Trophoblast cell (in vitro differentiated cells and primary cell): ENCODE measurements around the gene PHACTR1.

Experiments
- DNase-seq, 2 donors: peaks; one replicate each; pipeline ENCODE4 v3.0.0-alpha.2; 2016
- H2AFZ ChIP-seq: 2 replicates; pipeline ENCODE4 v1.6.1; 2013; ENCODE audit warnings: low read length, moderate library complexity, mild to moderate bottlenecking; ENCODE audit not compliant: insufficient read depth, poor library complexity
- H2AK5ac ChIP-seq: 2 replicates; pipeline ENCODE4 v1.6.1; 2013; ENCODE audit warnings: mild to moderate bottlenecking, low read length
- H2BK120ac ChIP-seq: 2 replicates; pipeline ENCODE4 v1.6.1; 2013; ENCODE audit warnings: low read length, mild to moderate bottlenecking, moderate library complexity; ENCODE audit not compliant: insufficient read depth, poor library complexity
- H2BK12ac ChIP-seq: 2 replicates; pipeline ENCODE4 v1.6.1; 2013; ENCODE audit warnings: mild to moderate bottlenecking, low read length, moderate library complexity
- H2BK5ac ChIP-seq: 2 replicates; pipeline ENCODE4 v1.6.1; 2013; ENCODE audit warnings: low read length, low read depth, moderate library complexity, mild to moderate bottlenecking; ENCODE audit not compliant: poor library complexity
- H3K14ac ChIP-seq: 2 replicates; pipeline ENCODE4 v1.6.1; 2013; ENCODE audit warnings: mild to moderate bottlenecking, low read length
- H3K18ac ChIP-seq: 2 replicates; pipeline ENCODE4 v1.6.1; 2013; ENCODE audit warnings: mild to moderate bottlenecking, low read length
- H3K23ac ChIP-seq: 2 replicates; pipeline ENCODE4 v1.6.1; 2013; ENCODE audit warnings: low read length
- H3K27ac ChIP-seq: 2 replicates; pipeline ENCODE4 v1.5.1; 2013; ENCODE audit warnings: low read depth, mild to moderate bottlenecking, inconsistent platforms, low read length, moderate library complexity
- H3K27me3 ChIP-seq: 2 replicates; pipeline ENCODE4 v1.6.1; 2013; ENCODE audit warnings: inconsistent platforms, mild to moderate bottlenecking, low read length, moderate library complexity; ENCODE audit not compliant: insufficient read depth
- H3K36me3 ChIP-seq, 2 experiments: 1 replicate in 1 of 2; 2 replicates in 1 of 2; pipeline ENCODE4 v1.6.1; 2013; ENCODE audit warnings: low read length in 2 of 2, mild to moderate bottlenecking in 2 of 2, moderate library complexity in 1 of 2; ENCODE audit not compliant: insufficient read depth in 2 of 2, control insufficient read depth in 1 of 2
- H3K4ac ChIP-seq: 2 replicates; pipeline ENCODE4 v1.6.1; 2013; ENCODE audit warnings: low read depth, mild to moderate bottlenecking, low read length, moderate library complexity
- H3K4me1 ChIP-seq, 2 experiments: 1 replicate in 1 of 2; 2 replicates in 1 of 2; pipeline ENCODE4 v1.6.1; 2013; ENCODE audit warnings: low read length in 2 of 2, mild to moderate bottlenecking in 2 of 2, moderate library complexity in 1 of 2; ENCODE audit not compliant: insufficient read depth in 2 of 2, control insufficient read depth in 1 of 2
- H3K4me2 ChIP-seq: 2 replicates; pipeline ENCODE4 v1.6.1; 2013; ENCODE audit warnings: inconsistent platforms, mild to moderate bottlenecking, low read length, moderate library complexity
- H3K4me3 ChIP-seq: 2 replicates; pipeline ENCODE4 v1.5.1; 2013; ENCODE audit warnings: mild to moderate bottlenecking, low read depth, low read length, inconsistent platforms
- H3K79me1 ChIP-seq: one replicate; pipeline ENCODE4 v1.6.1; 2013; ENCODE audit warnings: low read length
- H3K79me2 ChIP-seq: 2 replicates; pipeline ENCODE4 v1.6.1; 2013; ENCODE audit warnings: low read length, mild to moderate bottlenecking; ENCODE audit not compliant: control insufficient read depth, insufficient read depth, poor library complexity
- H3K9ac ChIP-seq: 2 replicates; pipeline ENCODE4 v1.6.1; 2013; ENCODE audit warnings: mild to moderate bottlenecking, low read length
- H3K9me3 ChIP-seq: 2 replicates; pipeline ENCODE4 v1.6.1; 2013; ENCODE audit warnings: low read depth, mild to moderate bottlenecking, control low read depth, inconsistent platforms, low read length; ENCODE audit not compliant: insufficient read depth
- H4K12ac ChIP-seq: 2 replicates; pipeline ENCODE4 v1.6.1; 2013; ENCODE audit warnings: low read depth, mild to moderate bottlenecking, low read length, moderate library complexity
- H4K8ac ChIP-seq: 2 replicates; pipeline ENCODE4 v1.6.1; 2013; ENCODE audit warnings: low read depth, mild to moderate bottlenecking, low read length, moderate library complexity
- H4K91ac ChIP-seq: one replicate; pipeline ENCODE4 v1.6.1; 2013; ENCODE audit warnings: low read depth, mild to moderate bottlenecking, low read length, moderate library complexity
- WGBS: extraction: QIAGEN DNeasy Blood & Tissue Kit; methylation state at CpG from one replicate; pipeline ENCODE4 v1.1.7; 2013; ENCODE audit warnings: missing lambda C conversion rate; ENCODE audit not compliant: insufficient read length, insufficient coverage; ENCODE audit errors: extremely low coverage; 5-methylcytosine and 5-hydroxymethylcytosine counted together

PHACTR1 gene

GRCh38 chr6:13172291-13172690 is 455.7 kb downstream of the PHACTR1 start:
- no peak overlapping the region for H4K8ac ChIP-seq
- H3K18ac ChIP-seq, result no peak overlapping the region
- H3K9ac ChIP-seq, result no peak overlapping the region
- no peak overlapping the region for H4K12ac ChIP-seq
- no peak overlapping the region for H4K91ac ChIP-seq
- H3K79me1 ChIP-seq, result no peaks in the 10 kb centered on the region
- no peak overlapping the region for H3K14ac ChIP-seq
- no peak overlapping the region for H3K27ac ChIP-seq
- H2AFZ ChIP-seq, result no peak overlapping the region
- H3K4me2 ChIP-seq, result no peak overlapping the region
- H2BK120ac ChIP-seq, result no peak overlapping the region
- no peak overlapping the region for H3K23ac ChIP-seq
- H2BK5ac ChIP-seq, result no peak overlapping the region
- no peak overlapping the region for H3K4ac ChIP-seq
- no peak overlapping the region for H2AK5ac ChIP-seq
- H3K9me3 ChIP-seq, result no peaks in the 10 kb centered on the region
- WGBS, result no CpG with 5 or more reads among the region's 3 CpGs
- no peak overlapping the region for H2BK12ac ChIP-seq
- no peaks in the 10 kb centered on the region for H3K36me3 ChIP-seq
- H3K79me2 ChIP-seq, result no peaks in the 10 kb centered on the region
- no peaks in the 10 kb centered on the region for H3K27me3 ChIP-seq
- DNase-seq, result no peak
- H3K4me3 ChIP-seq, result no peak overlapping the region
- no peaks in the 10 kb centered on the region for H3K4me1 ChIP-seq

- no peak overlapping the region for H2BK12ac ChIP-seq
- no peak overlapping the region for H4K91ac ChIP-seq
- H3K4ac ChIP-seq, result no peak overlapping the region
- H2AFZ ChIP-seq, result no peak overlapping the region
- H4K8ac ChIP-seq, result no peak overlapping the region
- H3K27ac ChIP-seq, result no peak overlapping the region
- H2BK120ac ChIP-seq, result no peak overlapping the region
- DNase-seq, result no peak
- H2AK5ac ChIP-seq, result no peak overlapping the region
- no peaks in the 10 kb centered on the region for H3K9me3 ChIP-seq
- no peak overlapping the region for H3K4me3 ChIP-seq
- H3K18ac ChIP-seq, result no peak overlapping the region
- no peak overlapping the region for H3K14ac ChIP-seq
- H2BK5ac ChIP-seq, result no peak overlapping the region
- no peak overlapping the region for H3K4me2 ChIP-seq
- no peak overlapping the region for H4K12ac ChIP-seq
- H3K36me3 ChIP-seq, result no peaks in the 10 kb centered on the region
- H3K27me3 ChIP-seq, result no peaks in the 10 kb centered on the region
- WGBS, result no CpG with 5 or more reads among the region's 2 CpGs
- H3K9ac ChIP-seq, result no peak overlapping the region
- no peaks in the 10 kb centered on the region for H3K79me2 ChIP-seq
- H3K4me1 ChIP-seq, result no peaks in the 10 kb centered on the region
- no peak overlapping the region for H3K23ac ChIP-seq
- no peaks in the 10 kb centered on the region for H3K79me1 ChIP-seq
Observed at GRCh38 chr6:13175087-13175486, 458.5 kb downstream of the PHACTR1 start.

GRCh38 chr6:13175759-13176158 is 459.2 kb downstream of the PHACTR1 start:
- H2BK120ac ChIP-seq, result no peak overlapping the region

GRCh38 chr6:13177664-13178063 is 461.1 kb downstream of the PHACTR1 start:
- Histone ChIP-seq H2BK12ac (no peak overlapping the region), H3K14ac (no peak overlapping the region), H3K27ac (no peak overlapping the region), H3K9ac (no peak overlapping the region), H4K8ac (no peak overlapping the region), H3K79me1 (no peaks in the 10 kb centered on the region), H3K4me3 (no peak overlapping the region), H2AK5ac (no peak overlapping the region), H3K23ac (no peak overlapping the region), H2BK5ac (no peak overlapping the region), H3K9me3 (no peaks in the 10 kb centered on the region), H3K27me3 (no peaks in the 10 kb centered on the region), H2AFZ (no peak overlapping the region), H3K4me1 (no peaks in the 10 kb centered on the region), H3K36me3 (no peaks in the 10 kb centered on the region), H4K12ac (no peak overlapping the region), H3K4ac (no peak overlapping the region), H3K4me2 (no peak overlapping the region), H3K79me2 (no peaks in the 10 kb centered on the region), H2BK120ac (no peak overlapping the region), H4K91ac (no peak overlapping the region), H3K18ac (no peak overlapping the region)
- WGBS, result no CpG with 5 or more reads among the region's 2 CpGs
- no peak for DNase-seq

More at GRCh38 chr6:13175759-13176158, 459.2 kb downstream of the PHACTR1 start:
- DNase-seq, result no peak
- Histone ChIP-seq H3K14ac (no peak overlapping the region), H2AK5ac (no peak overlapping the region), H2AFZ (no peak overlapping the region), H4K12ac (no peak overlapping the region), H3K18ac (no peak overlapping the region), H3K4ac (no peak overlapping the region), H3K36me3 (no peaks in the 10 kb centered on the region), H3K4me2 (no peak overlapping the region), H3K27ac (no peak overlapping the region), H3K79me1 (no peaks in the 10 kb centered on the region), H3K4me3 (no peak overlapping the region), H4K8ac (no peak overlapping the region), H3K4me1 (no peaks in the 10 kb centered on the region), H4K91ac (no peak overlapping the region), H3K27me3 (no peaks in the 10 kb centered on the region), H2BK12ac (no peak overlapping the region), H3K23ac (no peak overlapping the region), H3K9ac (no peak overlapping the region), H3K9me3 (no peaks in the 10 kb centered on the region), H3K79me2 (no peaks in the 10 kb centered on the region), H2BK5ac (no peak overlapping the region)
- WGBS, result no CpG with 5 or more reads among the region's 4 CpGs
